Omental fat pad (tissue), 4 donors: ENCODE measurements around the gene CXCL1. TPM values are rescaled to one million over a fixed set of nuclear protein-coding genes. Genes with fewer than 3 reads are reported as not detected.
"Not testable (repeated sequence)": the region's sequence is repeated elsewhere in the genome, so short reads cannot be mapped to it uniquely, and the experiment has no call there.

Experiments
- ATAC-seq: fragments of 150-250 bp; one replicate; pipeline ENCODE4 v1.9.1; 2016; ENCODE audit warnings: mild to moderate bottlenecking, moderate library complexity; ENCODE audit not compliant: low FRiP score
- DNase-seq: peaks from one replicate; pipeline ENCODE4 v3.0.0-alpha.2; 2019; ENCODE audit warnings: low spot score
- total RNA-seq, 4 donors: library from RNA; depleted of rRNA; stranded (reverse); fragments of >200 nt; gene quantifications; one replicate each; pipeline ENCODE4 v1.1.0, GENCODE V29; 2016
- TF ChIP-seq, protein P1 (sequence below), 3 donors: fragments of 450-650 bp; IDR thresholded peaks; one replicate each; pipeline ENCODE4 v1.5.1; 2016 to 2017; ENCODE audit warnings: antibody characterized with exemption in 3 of 3, mild to moderate bottlenecking in 3 of 3, moderate library complexity in 2 of 3

CXCL1 gene
- total RNA-seq, 4 donors from 2014 or later = 2.7 to 114 (median 12.9) TPM

GRCh38 chr4:73897380-73898136 is 28.4 kb downstream of the CXCL1 start:
- DNase-seq = no peak
- TF ChIP-seq, protein P1, sequence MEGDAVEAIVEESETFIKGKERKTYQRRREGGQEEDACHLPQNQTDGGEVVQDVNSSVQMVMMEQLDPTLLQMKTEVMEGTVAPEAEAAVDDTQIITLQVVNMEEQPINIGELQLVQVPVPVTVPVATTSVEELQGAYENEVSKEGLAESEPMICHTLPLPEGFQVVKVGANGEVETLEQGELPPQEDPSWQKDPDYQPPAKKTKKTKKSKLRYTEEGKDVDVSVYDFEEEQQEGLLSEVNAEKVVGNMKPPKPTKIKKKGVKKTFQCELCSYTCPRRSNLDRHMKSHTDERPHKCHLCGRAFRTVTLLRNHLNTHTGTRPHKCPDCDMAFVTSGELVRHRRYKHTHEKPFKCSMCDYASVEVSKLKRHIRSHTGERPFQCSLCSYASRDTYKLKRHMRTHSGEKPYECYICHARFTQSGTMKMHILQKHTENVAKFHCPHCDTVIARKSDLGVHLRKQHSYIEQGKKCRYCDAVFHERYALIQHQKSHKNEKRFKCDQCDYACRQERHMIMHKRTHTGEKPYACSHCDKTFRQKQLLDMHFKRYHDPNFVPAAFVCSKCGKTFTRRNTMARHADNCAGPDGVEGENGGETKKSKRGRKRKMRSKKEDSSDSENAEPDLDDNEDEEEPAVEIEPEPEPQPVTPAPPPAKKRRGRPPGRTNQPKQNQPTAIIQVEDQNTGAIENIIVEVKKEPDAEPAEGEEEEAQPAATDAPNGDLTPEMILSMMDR (IDR thresholded peaks at IDR 0.05) = no peak
- peak; percentile 74 for ATAC-seq

DNA sequence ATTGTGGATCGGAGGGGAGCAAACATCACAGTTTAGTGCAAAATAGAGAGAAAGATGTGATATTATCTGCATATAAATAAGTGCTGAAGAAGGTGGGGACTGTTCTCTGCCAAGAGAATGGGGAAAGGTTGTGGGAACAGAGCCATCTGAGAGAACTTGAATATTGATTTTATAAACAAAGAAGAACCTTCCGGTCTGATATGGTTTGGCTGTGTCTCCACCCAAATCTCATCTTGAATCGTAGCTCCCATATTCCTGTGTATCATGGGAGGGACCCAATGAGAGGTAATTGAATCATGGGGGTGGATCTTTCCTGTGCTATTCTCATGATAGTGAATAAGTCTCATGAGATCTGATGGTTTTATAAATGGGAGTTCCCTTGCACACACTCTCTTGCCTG is 30.1 kb downstream of the CXCL1 start:
- ATAC-seq, DNase-seq: not testable (repeated sequence)

- DNase-seq (no peak), ATAC-seq (no peak)
- TF ChIP-seq, protein P1 (IDR thresholded peaks at IDR 0.05) = no peak
These were observed 31.8 kb downstream of the CXCL1 start for GRCh38 chr4:73901031-73901430.

DNA sequence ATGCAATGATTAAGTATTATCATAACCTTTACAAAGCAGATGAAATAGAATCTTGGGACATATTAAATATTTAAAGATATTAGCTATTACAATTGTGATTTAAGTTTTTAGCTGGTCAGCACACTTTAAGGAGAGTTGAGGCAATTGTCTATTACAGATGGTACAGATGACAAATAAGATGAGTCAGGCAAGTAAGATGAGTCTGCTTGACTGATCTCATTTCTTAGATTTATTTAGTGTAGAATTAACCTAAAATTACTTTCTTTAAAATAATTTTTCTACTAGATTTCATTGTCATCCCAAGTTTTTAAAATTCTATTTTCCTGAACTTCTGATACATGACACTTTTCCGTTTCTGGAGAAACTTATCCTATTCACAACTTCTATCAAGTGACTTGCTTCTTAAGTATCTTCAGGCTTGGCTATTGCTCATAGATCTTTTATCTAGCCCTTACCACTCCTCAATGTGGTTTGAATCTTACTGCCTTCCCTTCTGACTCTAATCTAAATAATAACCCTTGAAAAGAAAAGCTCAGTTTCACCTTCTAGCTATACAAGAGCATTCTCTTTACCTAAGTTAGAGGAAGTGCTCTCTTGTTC is 32.9 kb downstream of the CXCL1 start:
- TF ChIP-seq, protein P1 (IDR thresholded peaks at IDR 0.05) = no peak
- peak; percentile 35 for ATAC-seq

GRCh38 chr4:73902817-73903547 is 33.8 kb downstream of the CXCL1 start:
- TF ChIP-seq, protein P1 (IDR thresholded peaks at IDR 0.05) = no peak
- DNase-seq = no peak
- ATAC-seq = no peak

More for the DNA sequence above, 32.9 kb downstream of the CXCL1 start:
- DNase-seq = no peak

- ATAC-seq (peak; percentile 74), DNase-seq (no peak)
- TF ChIP-seq, protein P1 (IDR thresholded peaks at IDR 0.05) = no peak
These were observed 35.3 kb downstream of the CXCL1 start for GRCh38 chr4:73904491-73904890.

GRCh38 chr4:73908965-73909364 is 39.8 kb downstream of the CXCL1 start:
- no peak for ATAC-seq
- TF ChIP-seq, protein P1 (IDR thresholded peaks at IDR 0.05) = no peak
- DNase-seq = no peak
